ENCODE results near the gene PPP1R3D.
"Not testable (repeated sequence)": the region's sequence is repeated elsewhere in the genome, so short reads cannot be mapped to it uniquely, and the experiment has no call there.

PPP1R3D gene

GRCh38 chr20:59920944-59921343 is 19.2 kb downstream of the PPP1R3D start:
- no peak overlapping the region for H3K27ac ChIP-seq
- no peak overlapping the region for H3K9ac ChIP-seq
- H3K36me3 ChIP-seq, result no peaks in the 10 kb centered on the region
- no peaks in the 10 kb centered on the region for H4K20me1 ChIP-seq
- no peak overlapping the region for H3K4me2 ChIP-seq
- no peak overlapping the region for H3K4me3 ChIP-seq
- H3K27me3 ChIP-seq, result no peaks in the 10 kb centered on the region
- no peak for TF ChIP-seq Cebpa-rat (IDR thresholded peaks at IDR 0.05)
- H3K4me1 ChIP-seq, result no peaks in the 10 kb centered on the region
- no peaks in the 10 kb centered on the region for H3K9me3 ChIP-seq (replicated peaks in 1 of 11)

- no peaks in the 10 kb centered on the region for H3K27me3 ChIP-seq
- no peak overlapping the region for H3K4me3 ChIP-seq
- no peak overlapping the region for H3K27ac ChIP-seq
- H3K9ac ChIP-seq, result no peak overlapping the region
- H3K4me1 ChIP-seq, result peaks cover 0 to 6% (median 0%) of the 10 kb centered on the region in 10 experiments; a peak in 1 of 20 replicates
- TF ChIP-seq Cebpa-rat (IDR thresholded peaks at IDR 0.05), result no peak
- peaks cover 0 to 10% (median 0%) of the 10 kb centered on the region in 11 experiments; a peak in 7 of 22 replicates for H3K9me3 ChIP-seq (replicated peaks in 1 of 11)
- 0 out of 22 replicates have a peak overlapping the region, but pooled peaks of 2 of the 11 experiments have one; percentile 13 to 26 for H3K4me2 ChIP-seq
- no peaks in the 10 kb centered on the region for H3K36me3 ChIP-seq
- H4K20me1 ChIP-seq, result no peaks in the 10 kb centered on the region
Measured at GRCh38 chr20:59912609-59913008, 27.5 kb downstream of the PPP1R3D start.

- H3K9ac ChIP-seq, result no peak overlapping the region
- no peak overlapping the region for H3K27ac ChIP-seq
- H3K36me3 ChIP-seq, result no peaks in the 10 kb centered on the region
- H4K20me1 ChIP-seq, result no peaks in the 10 kb centered on the region
- H3K4me1 ChIP-seq, result peaks cover 0 to 6% (median 0%) of the 10 kb centered on the region in 10 experiments; a peak in 1 of 20 replicates
- no peak overlapping the region for H3K4me2 ChIP-seq
- H3K9me3 ChIP-seq (replicated peaks in 1 of 11), result peaks cover 0 to 10% (median 0%) of the 10 kb centered on the region in 11 experiments; a peak in 7 of 22 replicates
- no peak for TF ChIP-seq Cebpa-rat (IDR thresholded peaks at IDR 0.05)
- H3K4me3 ChIP-seq, result no peak overlapping the region
- H3K27me3 ChIP-seq, result no peaks in the 10 kb centered on the region
Measured at GRCh38 chr20:59911041-59911440, 29.1 kb downstream of the PPP1R3D start.

- Histone ChIP-seq H3K4me2 (no peak overlapping the region), H3K36me3 (peaks cover 0 to 13% (median 8%) of the 10 kb centered on the region in 11 experiments; a peak in 7 of 22 replicates), H3K4me1 (peaks cover 0 to 6% (median 0%) of the 10 kb centered on the region in 10 experiments; a peak in 1 of 20 replicates), H3K9me3 (replicated peaks in 1 of 11) (peaks cover 0 to 10% (median 0%) of the 10 kb centered on the region in 11 experiments; a peak in 7 of 22 replicates), H4K20me1 (no peaks in the 10 kb centered on the region), H3K9ac (no peak overlapping the region), H3K27me3 (no peaks in the 10 kb centered on the region), H3K4me3 (no peak overlapping the region), H3K27ac (no peak overlapping the region)
- no peak for TF ChIP-seq Cebpa-rat (IDR thresholded peaks at IDR 0.05)
Measured at GRCh38 chr20:59908855-59909254, 31.2 kb downstream of the PPP1R3D start.

- Histone ChIP-seq H3K9ac (no peak overlapping the region), H3K27ac (no peak overlapping the region), H3K4me2 (no peak overlapping the region), H3K4me1 (no peaks in the 10 kb centered on the region), H3K4me3 (no peak overlapping the region), H4K20me1 (no peaks in the 10 kb centered on the region), H3K36me3 (peaks cover 0 to 24% (median 10%) of the 10 kb centered on the region in 11 experiments; a peak in 10 of 22 replicates), H3K27me3 (no peaks in the 10 kb centered on the region), H3K9me3 (replicated peaks in 1 of 11) (no peaks in the 10 kb centered on the region)
- TF ChIP-seq Cebpa-rat (IDR thresholded peaks at IDR 0.05), result no peak
Measured at GRCh38 chr20:59903621-59904020, 36.5 kb downstream of the PPP1R3D start.

GRCh38 chr20:59902470-59902869 is 37.6 kb downstream of the PPP1R3D start:
- Histone ChIP-seq H3K4me3 (no peak overlapping the region), H4K20me1 (no peaks in the 10 kb centered on the region), H3K9me3 (replicated peaks in 1 of 11) (peaks cover 0 to 3% (median 0%) of the 10 kb centered on the region in 11 experiments; a peak in 1 of 22 replicates), H3K27ac (no peak overlapping the region), H3K9ac (no peak overlapping the region), H3K27me3 (no peaks in the 10 kb centered on the region), H3K4me1 (no peaks in the 10 kb centered on the region), H3K36me3 (peaks cover 0 to 33% (median 16%) of the 10 kb centered on the region in 11 experiments; a peak in 14 of 22 replicates), H3K4me2 (no peak overlapping the region)
- TF ChIP-seq Cebpa-rat (IDR thresholded peaks at IDR 0.05), result no peak

- Histone ChIP-seq H3K36me3 (peaks cover 0 to 64% (median 38%) of the 10 kb centered on the region in 11 experiments; a peak in 14 of 22 replicates), H3K27ac (no peak overlapping the region), H3K27me3 (no peaks in the 10 kb centered on the region), H3K9me3 (replicated peaks in 1 of 11) (peaks cover 0 to 3% (median 0%) of the 10 kb centered on the region in 11 experiments; a peak in 1 of 22 replicates), H3K4me1 (peaks cover 0 to 13% (median 3%) of the 10 kb centered on the region in 10 experiments; a peak in 7 of 20 replicates), H3K4me3 (no peak overlapping the region), H3K9ac (no peak overlapping the region), H3K4me2 (no peak overlapping the region), H4K20me1 (peaks cover 0 to 3% (median 0%) of the 10 kb centered on the region in 11 experiments; a peak in 1 of 22 replicates)
- TF ChIP-seq Cebpa-rat (IDR thresholded peaks at IDR 0.05), result no peak
Measured at GRCh38 chr20:59895908-59896307, 44.2 kb downstream of the PPP1R3D start.

- Histone ChIP-seq H3K36me3 (peaks cover 0 to 78% (median 50%) of the 10 kb centered on the region in 11 experiments; a peak in 13 of 22 replicates), H3K27me3 (no peaks in the 10 kb centered on the region), H3K4me3 (no peak overlapping the region), H3K9me3 (replicated peaks in 1 of 11) (no peaks in the 10 kb centered on the region), H4K20me1 (peaks cover 0 to 9% (median 0%) of the 10 kb centered on the region in 11 experiments; a peak in 1 of 22 replicates), H3K27ac (no peak overlapping the region), H3K9ac (no peak overlapping the region), H3K4me1 (peaks cover 0 to 14% (median 3%) of the 10 kb centered on the region in 10 experiments; a peak in 7 of 20 replicates), H3K4me2 (peak overlapping the region in 2 of 11 experiments; percentile 6 to 29; a peak in 2 of 22 replicates)
- TF ChIP-seq Cebpa-rat (IDR thresholded peaks at IDR 0.05), result no peak
Measured at GRCh38 chr20:59891581-59891980, 48.5 kb downstream of the PPP1R3D start.

GRCh38 chr20:59890035-59890434 is 50.1 kb downstream of the PPP1R3D start:
- H3K9me3 ChIP-seq (replicated peaks in 1 of 11); H3K27ac ChIP-seq; H4K20me1 ChIP-seq; H3K9ac ChIP-seq; H3K27me3 ChIP-seq; H3K4me3 ChIP-seq; H3K4me2 ChIP-seq: not testable (repeated sequence)
- peaks cover 0 to 14% (median 3%) of the 10 kb centered on the region in 10 experiments; a peak in 7 of 20 replicates for H3K4me1 ChIP-seq
- H3K36me3 ChIP-seq, result peaks cover 0 to 78% (median 49%) of the 10 kb centered on the region in 11 experiments; a peak in 14 of 22 replicates

GRCh38 chr20:59888050-59888449 is 52.1 kb downstream of the PPP1R3D start:
- H3K27ac ChIP-seq, result no peak overlapping the region
- no peaks in the 10 kb centered on the region for H3K9me3 ChIP-seq (replicated peaks in 1 of 11)
- H3K9ac ChIP-seq, result no peak overlapping the region
- TF ChIP-seq Cebpa-rat (IDR thresholded peaks at IDR 0.05), result no peak
- peaks cover 0 to 9% (median 0%) of the 10 kb centered on the region in 11 experiments; a peak in 1 of 22 replicates for H4K20me1 ChIP-seq
- H3K4me1 ChIP-seq, result peaks cover 0 to 14% (median 3%) of the 10 kb centered on the region in 10 experiments; a peak in 7 of 20 replicates
- H3K27me3 ChIP-seq, result no peaks in the 10 kb centered on the region
- no peak overlapping the region for H3K4me2 ChIP-seq
- peaks cover 0 to 77% (median 47%) of the 10 kb centered on the region in 11 experiments; a peak in 14 of 22 replicates for H3K36me3 ChIP-seq
- no peak overlapping the region for H3K4me3 ChIP-seq
